ENCODE data around the gene MIB1.

GRCh38 chr18:21727702-21728101, 12.9 kb upstream of the MIB1 start:
- TF ChIP-seq, protein P1, sequence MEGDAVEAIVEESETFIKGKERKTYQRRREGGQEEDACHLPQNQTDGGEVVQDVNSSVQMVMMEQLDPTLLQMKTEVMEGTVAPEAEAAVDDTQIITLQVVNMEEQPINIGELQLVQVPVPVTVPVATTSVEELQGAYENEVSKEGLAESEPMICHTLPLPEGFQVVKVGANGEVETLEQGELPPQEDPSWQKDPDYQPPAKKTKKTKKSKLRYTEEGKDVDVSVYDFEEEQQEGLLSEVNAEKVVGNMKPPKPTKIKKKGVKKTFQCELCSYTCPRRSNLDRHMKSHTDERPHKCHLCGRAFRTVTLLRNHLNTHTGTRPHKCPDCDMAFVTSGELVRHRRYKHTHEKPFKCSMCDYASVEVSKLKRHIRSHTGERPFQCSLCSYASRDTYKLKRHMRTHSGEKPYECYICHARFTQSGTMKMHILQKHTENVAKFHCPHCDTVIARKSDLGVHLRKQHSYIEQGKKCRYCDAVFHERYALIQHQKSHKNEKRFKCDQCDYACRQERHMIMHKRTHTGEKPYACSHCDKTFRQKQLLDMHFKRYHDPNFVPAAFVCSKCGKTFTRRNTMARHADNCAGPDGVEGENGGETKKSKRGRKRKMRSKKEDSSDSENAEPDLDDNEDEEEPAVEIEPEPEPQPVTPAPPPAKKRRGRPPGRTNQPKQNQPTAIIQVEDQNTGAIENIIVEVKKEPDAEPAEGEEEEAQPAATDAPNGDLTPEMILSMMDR (IDR thresholded peaks at IDR 0.05; ENCODE audit: low read depth, low read length, poor library complexity, severe bottlenecking) = no peak
- TF ChIP-seq EZH2phosphoT487 (IDR thresholded peaks at IDR 0.05; ENCODE audit: borderline replicate concordance, low read length) = no peak
